DND-41 (cell line): ENCODE measurements around the gene RGCC.

Experiments used
- EZH2 ChIP-seq: IDR thresholded peaks from 3 replicates; pipeline ENCODE4 v1.6.1; 2012; ENCODE audit warnings: borderline replicate concordance, low read depth, mild to moderate bottlenecking, moderate library complexity, low read length, inconsistent platforms; ENCODE audit not compliant: severe bottlenecking
- TF ChIP-seq, protein P1 (sequence below): IDR thresholded peaks from 2 replicates; pipeline ENCODE4 v1.5.1; 2012; ENCODE audit warnings: borderline replicate concordance, low read length, moderate library complexity, mild to moderate bottlenecking; ENCODE audit not compliant: poor library complexity, severe bottlenecking; ENCODE audit errors: extremely low read depth

DNA sequence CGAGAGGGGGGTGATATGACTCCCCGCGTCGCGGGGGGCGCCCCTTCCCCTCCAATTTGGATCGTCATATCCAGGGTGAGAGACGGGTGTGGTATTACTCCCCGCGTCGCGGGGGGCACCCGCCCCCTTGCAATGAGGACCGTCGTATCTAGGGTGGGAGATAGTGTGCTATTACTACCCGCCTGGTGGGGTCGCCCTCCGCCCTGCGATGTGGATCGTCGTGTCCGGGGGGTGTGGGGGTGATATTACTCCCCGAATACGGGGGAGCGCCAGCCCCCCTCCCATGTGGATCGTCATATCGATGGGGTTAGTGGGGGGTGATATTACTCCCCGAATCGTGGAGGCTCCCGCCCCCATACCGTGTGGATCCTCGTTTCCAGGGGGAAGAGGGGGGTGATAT, 29.2 kb upstream of the RGCC start:
- TF ChIP-seq, protein P1, sequence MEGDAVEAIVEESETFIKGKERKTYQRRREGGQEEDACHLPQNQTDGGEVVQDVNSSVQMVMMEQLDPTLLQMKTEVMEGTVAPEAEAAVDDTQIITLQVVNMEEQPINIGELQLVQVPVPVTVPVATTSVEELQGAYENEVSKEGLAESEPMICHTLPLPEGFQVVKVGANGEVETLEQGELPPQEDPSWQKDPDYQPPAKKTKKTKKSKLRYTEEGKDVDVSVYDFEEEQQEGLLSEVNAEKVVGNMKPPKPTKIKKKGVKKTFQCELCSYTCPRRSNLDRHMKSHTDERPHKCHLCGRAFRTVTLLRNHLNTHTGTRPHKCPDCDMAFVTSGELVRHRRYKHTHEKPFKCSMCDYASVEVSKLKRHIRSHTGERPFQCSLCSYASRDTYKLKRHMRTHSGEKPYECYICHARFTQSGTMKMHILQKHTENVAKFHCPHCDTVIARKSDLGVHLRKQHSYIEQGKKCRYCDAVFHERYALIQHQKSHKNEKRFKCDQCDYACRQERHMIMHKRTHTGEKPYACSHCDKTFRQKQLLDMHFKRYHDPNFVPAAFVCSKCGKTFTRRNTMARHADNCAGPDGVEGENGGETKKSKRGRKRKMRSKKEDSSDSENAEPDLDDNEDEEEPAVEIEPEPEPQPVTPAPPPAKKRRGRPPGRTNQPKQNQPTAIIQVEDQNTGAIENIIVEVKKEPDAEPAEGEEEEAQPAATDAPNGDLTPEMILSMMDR = no peak
- TF ChIP-seq EZH2 = no peak
